HG03354 (cell line): ENCODE measurements around the gene ACACA.
"Not testable (repeated sequence)": the region's sequence is repeated elsewhere in the genome, so short reads cannot be mapped to it uniquely, and the experiment has no call there.

Source experiments
- ATAC-seq: cut with Tn5 transposase; IDR thresholded peaks from one replicate; pipeline ENCODE4 v1.9.1; 2021; ENCODE audit warnings: mild to moderate bottlenecking; ENCODE audit not compliant: unreplicated experiment, poor library complexity, severe bottlenecking

ACACA gene

DNA sequence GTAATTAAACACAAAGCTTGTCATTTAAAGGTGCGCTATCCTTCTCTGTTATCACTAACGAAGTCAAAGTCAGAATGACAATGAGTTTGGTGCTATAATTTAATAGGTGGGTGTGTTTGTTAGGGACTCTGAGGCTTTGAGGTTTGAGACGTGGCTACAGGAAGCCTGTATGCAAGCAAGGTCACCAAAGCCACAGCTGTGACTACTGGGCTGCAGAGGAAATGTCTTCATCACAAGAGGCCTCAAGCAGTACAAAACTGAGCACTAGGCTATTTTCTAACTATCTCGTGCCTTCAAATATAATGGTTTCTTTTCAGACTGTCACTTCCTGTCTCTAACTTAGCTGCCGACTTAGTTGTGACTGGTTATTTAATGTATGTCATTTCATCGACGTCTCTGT is 316.7 kb downstream of the ACACA start:
- ATAC-seq = peak; percentile 82

DNA sequence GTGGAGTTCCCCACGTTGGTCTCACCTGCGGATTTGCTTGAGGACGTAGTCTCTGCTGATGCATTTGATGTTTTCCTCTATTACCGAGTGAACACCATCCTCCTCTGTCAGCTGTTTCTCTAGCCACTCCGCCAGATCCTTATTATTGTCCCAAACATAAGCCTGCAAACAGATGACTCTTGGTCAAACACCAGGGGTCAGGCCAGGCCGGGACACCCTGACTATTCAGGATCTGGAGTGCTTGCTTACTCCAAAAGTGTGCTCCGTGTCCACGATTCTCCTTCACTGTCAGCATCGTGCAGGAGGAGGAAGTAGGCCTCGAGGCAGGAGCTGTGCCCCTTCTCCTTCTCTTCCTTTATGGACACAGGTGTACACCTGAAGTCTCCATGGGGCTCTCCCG is 317.7 kb downstream of the ACACA start:
- no peak for ATAC-seq

GRCh38 chr17:37088459-37088858 is 318.2 kb downstream of the ACACA start:
- ATAC-seq = no peak

GRCh38 chr17:37087683-37088082 is 319.0 kb downstream of the ACACA start:
- no peak for ATAC-seq

- no peak for ATAC-seq
These were observed 319.7 kb downstream of the ACACA start for GRCh38 chr17:37086948-37087347.

GRCh38 chr17:37086334-37086733 is 320.3 kb downstream of the ACACA start:
- no peak for ATAC-seq

GRCh38 chr17:37084372-37084771 is 322.3 kb downstream of the ACACA start:
- ATAC-seq = no peak

GRCh38 chr17:37083456-37083855 is 323.2 kb downstream of the ACACA start:
- ATAC-seq = no peak

DNA sequence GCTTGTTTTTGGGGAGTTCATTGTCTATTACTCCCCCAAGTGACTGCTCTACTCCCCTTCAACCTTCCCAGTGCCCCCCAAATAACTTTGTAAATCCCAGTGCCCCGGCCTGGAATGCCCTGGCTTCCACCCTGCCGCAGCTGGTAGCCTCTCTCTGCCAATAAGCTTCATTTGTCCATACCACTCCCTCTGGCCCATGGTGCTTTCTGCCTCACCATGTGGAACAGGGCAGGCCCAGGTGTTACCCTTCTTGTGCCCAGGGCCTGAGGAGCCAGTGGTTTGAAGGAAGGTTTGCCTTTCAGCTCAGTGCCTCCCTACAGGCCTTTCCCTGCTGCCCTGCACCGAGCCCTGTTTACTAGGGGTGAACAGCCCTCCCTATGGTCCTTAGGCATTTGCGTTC is 323.7 kb downstream of the ACACA start:
- ATAC-seq = no peak

GRCh38 chr17:37082311-37082860 is 324.2 kb downstream of the ACACA start:
- ATAC-seq = no peak

DNA sequence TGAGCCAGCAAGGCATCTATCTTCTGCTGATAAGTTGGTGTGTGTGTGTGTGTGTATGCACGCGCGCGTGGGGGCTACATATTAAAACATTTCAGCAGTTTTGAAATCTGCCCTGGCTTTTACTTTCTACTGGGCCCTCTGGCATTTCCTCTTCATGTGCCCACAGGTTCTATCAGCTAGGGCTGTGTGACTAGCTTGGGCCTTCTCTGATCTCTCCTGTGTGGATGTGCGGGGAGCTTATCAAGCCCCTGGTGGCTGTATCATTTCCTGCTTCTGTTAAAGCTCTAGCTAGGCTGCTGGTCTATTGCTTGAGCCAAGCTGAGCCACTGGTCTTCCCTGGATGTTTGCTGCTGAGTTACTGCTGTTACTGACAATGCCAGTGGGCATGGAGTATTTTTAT is 325.3 kb downstream of the ACACA start:
- no peak for ATAC-seq

GRCh38 chr17:37079735-37080134 is 326.9 kb downstream of the ACACA start:
- no peak for ATAC-seq

GRCh38 chr17:37079065-37079708 is 327.4 kb downstream of the ACACA start:
- no peak for ATAC-seq

DNA sequence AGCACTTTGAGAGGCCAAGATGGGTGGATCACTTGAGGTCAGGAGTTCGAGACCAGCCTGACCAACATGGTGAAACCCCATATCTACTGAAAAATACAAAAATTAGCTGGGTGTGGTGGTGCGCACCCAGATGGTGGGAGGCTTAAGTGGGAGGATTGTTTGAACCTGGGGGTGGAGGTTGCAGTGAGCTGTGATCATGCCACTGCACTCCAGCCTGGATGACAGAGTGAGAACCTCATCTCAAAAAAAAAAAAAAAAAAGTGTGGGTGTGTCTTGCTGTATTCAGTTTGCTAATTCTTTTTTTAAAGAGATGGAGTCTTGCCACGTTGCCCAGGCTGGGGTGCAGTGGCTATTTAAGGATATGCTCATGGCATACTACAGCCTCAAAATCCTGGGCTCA is 333.2 kb downstream of the ACACA start:
- not testable (repeated sequence) for ATAC-seq

DNA sequence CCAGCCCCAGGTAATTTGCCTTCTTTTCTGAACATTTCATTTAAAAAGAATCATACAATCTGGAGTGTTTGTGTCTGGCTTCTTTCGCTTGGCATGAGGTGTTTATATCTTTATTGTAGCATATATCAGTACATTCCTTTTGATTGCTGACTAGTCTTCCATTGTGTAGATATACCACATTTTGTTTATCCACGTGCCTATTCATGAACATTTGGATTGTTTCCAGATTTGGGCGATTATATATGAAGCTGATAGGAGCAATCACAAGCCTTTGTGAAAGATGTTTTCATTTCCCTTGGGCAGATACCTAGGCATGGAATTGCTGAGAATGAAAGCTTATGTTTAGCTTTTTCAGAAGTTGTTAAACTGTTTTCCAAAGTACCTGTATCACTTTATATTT is 337.5 kb downstream of the ACACA start:
- ATAC-seq = no peak

- ATAC-seq = no peak
These were observed 338.4 kb downstream of the ACACA start for GRCh38 chr17:37068266-37068665.

- no peak for ATAC-seq
These were observed 339.0 kb downstream of the ACACA start for GRCh38 chr17:37067555-37068111.

DNA sequence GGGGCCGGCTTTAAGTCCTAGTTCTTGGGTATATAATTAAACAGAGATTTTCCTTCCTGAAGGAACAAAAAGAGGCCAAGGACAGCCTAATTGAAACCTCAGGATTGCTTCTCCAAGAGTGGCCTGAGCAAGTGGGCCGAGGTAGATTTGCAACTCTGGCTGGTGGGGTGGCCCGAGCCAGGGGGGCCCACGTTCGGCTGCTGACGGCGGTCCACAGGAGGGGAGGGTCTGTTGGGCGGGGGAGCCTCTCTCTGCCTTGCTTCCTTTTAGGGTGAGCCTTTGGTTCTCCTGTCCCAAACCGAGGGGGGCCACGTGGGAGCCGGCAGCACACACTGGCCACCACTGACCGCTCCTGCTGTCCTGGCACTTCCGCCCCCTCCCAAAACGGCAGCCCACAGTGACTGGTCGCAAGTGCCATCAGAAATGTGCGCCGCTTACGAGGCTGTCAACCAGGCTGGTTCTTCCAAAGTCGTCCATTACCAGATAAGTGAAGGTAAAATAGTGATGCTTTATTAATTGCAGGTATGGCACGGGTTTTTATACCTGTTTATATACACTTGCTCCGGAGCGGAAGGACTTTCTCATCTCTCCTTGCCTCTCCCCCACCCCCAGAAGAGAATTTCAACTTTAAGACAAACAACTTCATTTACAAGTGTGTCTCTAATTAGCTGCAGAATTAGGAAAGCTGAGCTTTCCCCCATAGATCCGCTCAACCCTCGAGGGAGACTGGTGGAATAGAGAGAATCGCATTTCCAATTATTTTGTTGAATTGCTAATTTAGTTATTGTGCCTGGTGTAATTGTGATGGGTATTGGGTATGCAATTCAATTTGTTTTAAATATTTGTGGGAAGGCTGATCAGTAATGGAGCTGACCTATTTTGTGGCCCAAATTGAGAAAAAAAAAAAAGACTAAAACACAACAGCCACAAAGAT is 340.0 kb downstream of the ACACA start:
- ATAC-seq = no peak

- ATAC-seq = no peak
These were observed 340.9 kb downstream of the ACACA start for GRCh38 chr17:37065486-37066321.

- ATAC-seq = no peak
These were observed 341.7 kb downstream of the ACACA start for GRCh38 chr17:37064956-37065355.
